Measurements from ENCODE around the gene VPS18.

The VPS18 gene

GRCh38 chr15:40870716-40871115 is 23.5 kb upstream of the VPS18 start:
- no peak for DNase-seq (ENCODE audit: low read depth in 2 of 2)

DNA sequence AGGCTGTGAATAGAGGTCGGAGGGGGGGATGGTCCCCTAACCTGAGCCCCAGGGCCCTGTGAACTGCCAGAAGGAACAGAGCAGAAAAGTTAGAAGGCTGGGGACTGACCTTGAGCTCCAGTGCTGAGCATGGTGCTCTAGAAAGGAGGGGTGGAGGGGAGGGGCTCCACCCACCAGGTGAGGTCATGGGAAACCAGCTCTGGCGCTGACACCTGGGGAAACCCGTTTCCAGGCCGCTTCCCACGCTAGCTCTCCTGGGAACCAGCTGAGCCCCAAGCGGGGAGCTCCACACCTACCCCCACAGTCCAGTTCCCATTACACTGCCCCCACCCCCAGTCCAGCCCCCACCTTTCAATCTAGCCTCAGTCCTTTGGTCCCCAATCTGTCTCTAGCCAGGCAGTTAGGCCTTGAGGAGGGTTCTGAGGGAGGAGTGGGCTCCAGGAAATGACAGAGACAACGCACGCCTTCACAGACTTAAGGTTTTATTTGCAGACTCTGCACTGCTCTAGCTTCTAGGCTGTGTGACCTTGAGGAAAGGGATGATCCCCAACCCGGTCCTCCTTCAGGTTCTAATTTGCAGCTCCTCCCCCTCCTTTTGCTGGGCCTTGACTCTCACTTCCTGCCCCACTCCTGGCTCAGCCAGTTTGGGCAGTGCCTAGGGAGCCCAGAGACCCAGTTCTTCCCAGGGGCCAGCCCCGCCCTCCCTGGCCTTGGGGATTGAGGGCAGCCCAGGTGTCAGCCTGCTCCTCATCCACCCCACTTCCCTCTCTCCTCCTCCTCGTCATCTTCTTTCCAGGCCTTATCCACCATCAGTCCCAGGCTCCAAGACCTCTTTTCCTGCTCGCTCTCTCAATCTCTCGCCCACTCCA is 22.3 kb upstream of the VPS18 start:
- DNase-seq (ENCODE audit: low read depth in 2 of 2), result no peak

DNA sequence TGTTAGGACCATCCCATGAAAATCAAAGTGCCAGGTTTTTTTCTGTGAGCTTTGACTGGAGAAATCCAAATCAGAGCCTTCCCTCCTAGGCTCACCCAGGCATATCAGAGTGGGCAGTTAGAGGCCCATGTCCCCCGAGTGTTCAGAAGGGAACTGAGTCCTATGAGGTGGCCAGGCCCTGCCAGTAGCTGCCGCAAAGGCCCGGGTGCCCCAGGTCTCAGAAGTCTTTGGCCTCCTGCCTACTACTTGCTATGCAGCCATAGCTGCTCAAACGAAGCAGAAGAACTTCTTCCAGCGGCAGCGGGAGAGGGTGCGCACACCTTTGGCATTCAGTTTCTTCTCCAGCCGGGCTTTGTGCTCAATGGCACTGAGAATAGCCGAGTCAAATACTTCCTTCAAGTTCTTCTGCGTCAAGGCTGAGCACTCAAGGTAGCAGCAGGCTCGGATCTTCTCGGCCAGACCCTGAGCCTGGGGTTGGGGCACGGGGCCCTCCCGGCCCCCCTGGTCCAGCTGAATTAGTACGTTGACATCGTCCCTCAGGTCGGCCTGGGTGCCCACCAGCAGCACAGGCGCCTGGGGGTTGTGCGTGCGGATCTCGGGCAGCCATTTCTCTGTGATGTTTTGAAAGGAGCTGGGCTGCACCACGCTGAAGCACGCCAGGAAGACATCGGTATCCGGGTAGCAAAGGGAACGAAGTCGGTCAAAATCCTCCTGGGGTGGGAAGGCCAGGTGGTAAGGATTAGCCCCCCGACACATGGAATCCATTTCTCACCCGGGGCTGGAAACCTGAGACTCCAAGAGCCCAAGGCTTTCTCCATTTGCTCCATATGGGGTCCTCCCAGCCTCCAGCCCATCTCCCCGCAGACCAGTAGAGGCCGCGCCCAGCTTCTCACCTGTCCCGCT is 21.2 kb upstream of the VPS18 start:
- DNase-seq (ENCODE audit: low read depth in 2 of 2), result no peak

- peak in 1 of 2 donors; percentile 22 for DNase-seq (ENCODE audit: low read depth in 2 of 2)
Measured at GRCh38 chr15:40873694-40874561, 20.3 kb upstream of the VPS18 start, which contains the start of gene RHOV. RHOV (minus strand) TSS chr15:40874234; CDS start chr15:40874139, 95 bp downstream.

DNA sequence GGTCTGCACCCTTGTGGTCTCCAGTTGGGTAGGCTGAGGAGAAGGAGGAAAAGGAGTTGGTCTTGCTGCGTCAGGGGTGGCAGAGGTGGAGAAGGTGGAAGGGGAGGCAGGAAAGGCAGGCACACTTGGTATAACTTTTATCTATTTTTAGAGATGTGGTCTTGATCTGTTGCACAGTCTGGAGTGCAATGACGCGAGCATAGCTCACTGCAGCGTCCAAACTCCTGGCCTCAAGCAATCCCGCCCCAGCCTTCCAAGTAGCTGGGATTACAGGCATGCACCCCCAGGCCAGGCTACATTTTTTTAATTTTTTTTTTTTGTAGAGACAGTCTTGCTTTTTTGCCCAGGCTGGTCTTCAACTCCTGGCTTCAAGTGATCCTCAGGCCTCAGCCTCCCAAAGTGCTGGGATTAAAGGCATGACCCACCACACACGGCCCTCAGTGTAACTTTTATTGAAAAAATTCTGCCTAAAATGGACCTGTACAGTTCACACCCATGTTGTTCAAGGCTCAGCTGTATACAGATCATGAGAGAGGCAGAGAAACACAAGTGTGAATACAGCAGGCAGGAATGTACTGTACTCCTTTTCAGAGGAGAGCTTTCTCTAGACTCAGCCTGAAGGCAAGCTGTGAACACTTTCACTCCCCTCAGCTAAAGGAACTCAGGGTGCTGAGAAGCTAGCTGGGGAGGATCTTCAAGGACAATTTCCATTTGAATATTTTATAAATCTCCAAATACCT is 18.1 kb upstream of the VPS18 start:
- no peak for DNase-seq (ENCODE audit: low read depth in 2 of 2)

DNA sequence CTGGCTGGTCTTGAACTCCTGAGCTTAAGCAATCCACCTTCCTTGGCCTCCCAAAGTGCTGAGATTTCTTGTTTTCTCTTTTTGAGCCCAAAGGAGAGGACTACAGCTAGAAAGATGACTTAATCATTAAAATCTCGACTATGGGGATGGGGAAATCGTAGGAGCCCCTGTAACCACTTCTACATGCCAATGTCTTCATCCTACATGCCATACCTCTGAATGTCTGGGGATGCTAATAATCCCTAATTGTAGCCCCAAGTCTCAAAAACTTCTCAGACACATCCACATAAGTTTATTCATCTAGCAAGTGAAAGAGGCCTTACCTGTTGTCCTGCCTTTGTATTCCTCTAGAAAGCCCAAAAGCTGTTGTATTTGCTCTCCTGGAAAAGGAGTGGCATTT is 16.6 kb upstream of the VPS18 start:
- no peak for DNase-seq (ENCODE audit: low read depth in 2 of 2)

GRCh38 chr15:40878785-40879184 is 15.5 kb upstream of the VPS18 start:
- no peak for DNase-seq (ENCODE audit: low read depth in 2 of 2)

- no peak for DNase-seq (ENCODE audit: low read depth in 2 of 2)
Measured at GRCh38 chr15:40879609-40880008, 14.6 kb upstream of the VPS18 start.

DNA sequence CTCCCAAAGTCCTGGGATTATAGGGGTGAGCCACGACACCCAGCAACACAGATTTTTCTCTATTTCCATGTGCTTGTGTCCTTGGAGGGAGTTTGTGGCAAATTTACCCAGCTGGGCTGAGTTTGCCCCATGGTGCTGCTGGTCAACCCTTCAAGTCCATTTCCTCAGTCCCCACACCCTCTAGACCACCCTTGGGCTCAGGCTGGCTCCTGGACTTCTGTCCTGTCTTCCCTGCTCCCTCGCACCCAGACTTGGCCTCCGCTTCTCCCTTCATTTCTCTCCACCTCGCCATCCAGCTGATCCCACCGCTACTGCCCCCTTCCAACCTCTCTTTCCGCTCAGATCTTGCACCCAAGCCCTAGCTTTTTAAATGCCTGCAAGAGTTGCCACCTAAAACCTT is 12.9 kb upstream of the VPS18 start:
- DNase-seq (ENCODE audit: low read depth in 2 of 2), result no peak

DNA sequence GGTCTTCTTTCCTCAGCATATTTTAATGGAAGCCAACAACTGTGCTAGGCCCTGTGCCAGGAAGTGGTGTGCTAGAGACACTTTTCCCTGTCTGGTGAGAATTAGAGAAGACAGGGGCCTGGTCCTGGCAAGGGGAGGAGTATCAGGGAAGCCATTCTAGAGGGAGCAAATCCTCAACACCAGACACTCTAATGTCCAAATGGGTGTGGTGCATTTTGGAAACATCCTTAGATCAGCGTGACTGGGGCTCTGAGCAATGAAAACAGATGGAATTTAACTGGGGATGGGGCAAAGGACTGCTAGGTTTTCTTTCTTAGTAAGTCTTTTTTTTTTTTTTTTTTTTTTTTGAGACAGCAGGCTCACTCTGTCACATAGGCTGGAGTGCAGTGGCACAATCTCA is 7.7 kb upstream of the VPS18 start:
- no peak for DNase-seq (ENCODE audit: low read depth in 2 of 2)

GRCh38 chr15:40889112-40889511 is 5.1 kb upstream of the VPS18 start:
- no peak for DNase-seq (ENCODE audit: low read depth in 2 of 2)

DNA sequence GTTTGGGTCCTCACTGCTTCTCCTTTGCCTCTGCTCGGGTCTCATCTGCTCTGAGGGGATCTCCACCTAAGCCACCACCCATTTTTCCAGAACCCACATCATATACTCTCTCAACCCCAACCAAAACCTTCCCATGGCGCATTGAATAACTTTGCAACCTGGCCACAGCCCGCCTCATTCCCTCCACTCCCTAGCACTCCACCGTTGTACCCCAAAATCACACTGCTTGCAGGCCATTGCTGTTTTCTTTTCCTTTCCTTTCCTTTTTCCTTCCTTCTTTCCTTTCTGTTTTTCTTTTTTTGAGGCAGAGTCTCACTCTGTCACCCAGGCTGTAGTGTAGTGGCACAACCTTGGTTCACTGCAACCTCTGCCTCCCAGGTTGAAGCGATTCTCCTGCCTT is 3.1 kb upstream of the VPS18 start:
- DNase-seq (ENCODE audit: low read depth in 2 of 2), result no peak

- no peak for DNase-seq (ENCODE audit: low read depth in 2 of 2)
Measured at GRCh38 chr15:40891810-40892446, 2.3 kb upstream of the VPS18 start.

DNA sequence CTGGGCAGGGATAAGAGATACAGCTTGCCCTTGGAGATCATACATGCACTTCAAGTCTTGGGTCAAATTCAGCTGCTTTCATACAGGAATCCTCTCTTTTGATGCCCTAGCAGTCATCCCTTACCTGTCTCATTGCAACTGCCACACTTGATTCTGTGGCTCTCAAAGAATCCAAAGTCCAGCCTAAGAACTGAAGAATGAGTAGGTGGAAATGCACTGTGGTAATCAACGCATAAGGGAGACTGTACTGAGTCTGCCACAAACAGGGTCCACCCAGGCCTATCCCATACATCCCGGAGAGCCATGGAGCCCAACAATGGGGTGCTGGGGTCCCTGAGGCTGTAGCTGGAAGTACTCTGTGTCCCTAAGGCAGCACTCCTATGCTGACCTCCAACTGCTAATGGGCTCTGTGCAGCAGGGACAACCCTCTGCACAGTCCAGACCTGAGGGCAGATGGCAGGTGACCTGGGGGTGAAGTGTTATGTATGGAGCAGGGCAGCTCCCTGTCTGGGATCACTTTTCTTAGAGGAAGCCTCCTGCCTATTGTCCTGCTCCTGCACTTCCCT is 1.7 kb upstream of the VPS18 start:
- no peak for DNase-seq (ENCODE audit: low read depth in 2 of 2)

GRCh38 chr15:40893019-40893670 is 1.1 kb upstream of the VPS18 start:
- no peak for DNase-seq (ENCODE audit: low read depth in 2 of 2)

DNA sequence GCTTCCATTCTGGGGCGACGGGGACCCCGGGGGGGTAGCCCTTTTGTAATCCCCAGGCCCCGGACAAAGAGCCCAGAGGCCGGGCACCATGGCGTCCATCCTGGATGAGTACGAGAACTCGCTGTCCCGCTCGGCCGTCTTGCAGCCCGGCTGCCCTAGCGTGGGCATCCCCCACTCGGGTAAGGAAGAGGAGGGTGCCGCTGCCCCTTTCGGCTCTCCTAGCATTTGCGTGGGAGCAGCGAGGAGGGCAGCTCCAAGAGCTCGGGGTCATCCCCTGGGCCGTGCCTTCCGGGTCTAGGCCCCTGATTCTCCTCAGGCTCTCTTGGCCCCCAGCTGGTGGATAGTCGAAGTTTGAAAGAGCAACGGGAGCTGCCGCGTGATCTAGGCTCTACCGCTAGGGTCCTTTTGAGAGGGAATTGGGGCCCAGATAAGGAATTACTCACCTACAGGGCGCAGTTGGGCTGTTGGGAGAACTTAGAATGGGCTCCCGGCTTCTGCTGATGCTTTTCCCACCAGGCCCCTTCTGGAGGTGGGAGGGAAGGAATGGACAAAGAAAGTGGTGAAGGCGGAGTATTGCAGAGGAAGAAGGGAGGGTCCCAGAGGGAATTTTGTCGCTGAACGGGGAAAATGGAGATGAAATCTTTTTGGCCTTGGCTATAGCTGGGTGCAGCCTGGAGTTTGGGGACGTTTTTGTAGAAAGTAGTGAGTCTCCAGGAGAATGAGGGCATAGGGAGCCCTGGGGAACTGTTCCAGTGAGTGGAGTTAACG is 615 bp downstream of the VPS18 start:
- DNase-seq (ENCODE audit: low read depth in 2 of 2), result peak in 1 of 2 donors; percentile 24

- DNase-seq (ENCODE audit: low read depth in 2 of 2), result no peak
Measured at GRCh38 chr15:40899536-40900207, 5.4 kb downstream of the VPS18 start.
